Dendritic cell treated with granulocyte-macrophage colony-stimulating factor and Interleukin-4, amounts not matched to agents 40 ng/mL and 50 ng/mL, for 4 days (primary cell): ENCODE measurements around the gene KLHL17.

Experiments used
- H3K27ac Mint-ChIP-seq: one replicate; pipeline ENCODE4 v1.8.0; 2022; ENCODE audit warnings: mild to moderate bottlenecking, mixed read lengths
- H3K27me3 Mint-ChIP-seq: one replicate; pipeline ENCODE4 v1.8.0; 2022; ENCODE audit warnings: mild to moderate bottlenecking, mixed read lengths
- H3K36me3 Mint-ChIP-seq: one replicate; pipeline ENCODE4 v1.8.0; 2022; ENCODE audit warnings: low read depth, mixed read lengths
- H3K4me1 Mint-ChIP-seq: one replicate; pipeline ENCODE4 v1.8.0; 2022; ENCODE audit warnings: low read depth, mixed read lengths
- H3K4me3 Mint-ChIP-seq: one replicate; pipeline ENCODE4 v1.8.0; 2022; ENCODE audit warnings: mild to moderate bottlenecking, moderate library complexity, mixed read lengths
- H3K9me3 Mint-ChIP-seq: one replicate; pipeline ENCODE4 v1.8.0; 2022; ENCODE audit warnings: mixed read lengths
- intact Hi-C: fragments of 100-400 bp; cut with micrococcal nuclease; formaldehyde crosslinking; loops from one replicate; pipeline ENCODE4 v1.15.0; 2022

KLHL17 gene

GRCh38 chr1:959731-960362 lies 537 bp upstream of the KLHL17 start:
- Mint-ChIP-seq H3K4me1 (peaks cover 53% of the 10 kb centered on the region), H3K36me3 (peaks cover 69% of the 10 kb centered on the region), H3K9me3 (no peaks in the 10 kb centered on the region), H3K27ac (peak overlapping the region; percentile 85), H3K4me3 (peak overlapping the region; percentile 94), H3K27me3 (peaks cover 21% of the 10 kb centered on the region)
- intact Hi-C loops = loop anchor here (5.0 kb wide), 1 partner anchor 53 kb away; no protein-coding TSS in a partner anchor

- Mint-ChIP-seq H3K4me1 (peaks cover 53% of the 10 kb centered on the region), H3K27ac (no peak overlapping the region), H3K9me3 (no peaks in the 10 kb centered on the region), H3K4me3 (peak overlapping the region; percentile 64), H3K27me3 (peaks cover 29% of the 10 kb centered on the region), H3K36me3 (peaks cover 65% of the 10 kb centered on the region)
- intact Hi-C loops = no loop called here
These were observed 817 bp downstream of the KLHL17 start for GRCh38 chr1:961132-961669.

- Mint-ChIP-seq H3K4me1 (peaks cover 47% of the 10 kb centered on the region), H3K36me3 (peaks cover 50% of the 10 kb centered on the region), H3K4me3 (peak overlapping the region; percentile 40), H3K27me3 (peaks cover 35% of the 10 kb centered on the region), H3K27ac (no peak overlapping the region), H3K9me3 (no peaks in the 10 kb centered on the region)
- intact Hi-C loops = no loop called here
These were observed 2.3 kb downstream of the KLHL17 start for GRCh38 chr1:962381-963300.

GRCh38 chr1:963301-963651 lies 2.9 kb downstream of the KLHL17 start:
- Mint-ChIP-seq H3K27ac (no peak overlapping the region), H3K4me1 (peaks cover 41% of the 10 kb centered on the region), H3K9me3 (no peaks in the 10 kb centered on the region), H3K4me3 (no peak overlapping the region), H3K36me3 (peaks cover 46% of the 10 kb centered on the region), H3K27me3 (peaks cover 41% of the 10 kb centered on the region)
- intact Hi-C loops = no loop called here

- Mint-ChIP-seq H3K4me1 (peaks cover 36% of the 10 kb centered on the region), H3K27ac (no peak overlapping the region), H3K9me3 (no peaks in the 10 kb centered on the region), H3K36me3 (peaks cover 40% of the 10 kb centered on the region), H3K4me3 (no peak overlapping the region), H3K27me3 (peaks cover 47% of the 10 kb centered on the region)
- intact Hi-C loops = no loop called here
These were observed 3.6 kb downstream of the KLHL17 start for GRCh38 chr1:963746-964525.

GRCh38 chr1:964691-965525 lies 4.5 kb downstream of the KLHL17 start:
- peaks cover 36% of the 10 kb centered on the region for H3K4me1 Mint-ChIP-seq
- peaks cover 48% of the 10 kb centered on the region for H3K27me3 Mint-ChIP-seq
- no peaks in the 10 kb centered on the region for H3K9me3 Mint-ChIP-seq
- peaks cover 37% of the 10 kb centered on the region for H3K36me3 Mint-ChIP-seq
- no peak overlapping the region for H3K4me3 Mint-ChIP-seq
- intact Hi-C loops = no loop called here
- no peak overlapping the region for H3K27ac Mint-ChIP-seq

GRCh38 chr1:965526-966134 lies 5.2 kb downstream of the KLHL17 start:
- peak overlapping the region; percentile 42 for H3K4me3 Mint-ChIP-seq
- no peaks in the 10 kb centered on the region for H3K9me3 Mint-ChIP-seq
- intact Hi-C loops = no loop called here
- peaks cover 36% of the 10 kb centered on the region for H3K4me1 Mint-ChIP-seq
- no peak overlapping the region for H3K27ac Mint-ChIP-seq
- H3K36me3 Mint-ChIP-seq = peaks cover 37% of the 10 kb centered on the region
- H3K27me3 Mint-ChIP-seq = peaks cover 49% of the 10 kb centered on the region

GRCh38 chr1:966135-966703 lies 5.8 kb downstream of the KLHL17 start, which contains the start of gene PLEKHN1:
Gene PLEKHN1 (plus strand): TSS chr1:966482. CDS start chr1:966532, 50 bp downstream.
- Mint-ChIP-seq H3K27me3 (peaks cover 53% of the 10 kb centered on the region), H3K27ac (peak within 1 kb of the TSS; percentile 37), H3K4me1 (peaks cover 36% of the 10 kb centered on the region), H3K9me3 (no peaks in the 10 kb centered on the region), H3K36me3 (peaks cover 37% of the 10 kb centered on the region), H3K4me3 (peak within 1 kb of the TSS; percentile 88)
- intact Hi-C loops = no loop called here

GRCh38 chr1:966704-967300 lies 6.4 kb downstream of the KLHL17 start:
- peak overlapping the region; percentile 88 for H3K4me3 Mint-ChIP-seq
- H3K4me1 Mint-ChIP-seq = peaks cover 31% of the 10 kb centered on the region
- peak overlapping the region; percentile 37 for H3K27ac Mint-ChIP-seq
- H3K9me3 Mint-ChIP-seq = no peaks in the 10 kb centered on the region
- intact Hi-C loops = no loop called here
- peaks cover 53% of the 10 kb centered on the region for H3K27me3 Mint-ChIP-seq
- H3K36me3 Mint-ChIP-seq = peaks cover 36% of the 10 kb centered on the region

GRCh38 chr1:967466-968343 lies 7.3 kb downstream of the KLHL17 start:
- Mint-ChIP-seq H3K4me1 (peaks cover 23% of the 10 kb centered on the region), H3K27ac (no peak overlapping the region), H3K36me3 (peaks cover 27% of the 10 kb centered on the region), H3K9me3 (no peaks in the 10 kb centered on the region), H3K4me3 (no peak overlapping the region), H3K27me3 (peaks cover 57% of the 10 kb centered on the region)
- intact Hi-C loops = no loop called here

GRCh38 chr1:969260-969855 lies 9.0 kb downstream of the KLHL17 start:
- no peak overlapping the region for H3K27ac Mint-ChIP-seq
- no peaks in the 10 kb centered on the region for H3K9me3 Mint-ChIP-seq
- no peak overlapping the region for H3K4me3 Mint-ChIP-seq
- peaks cover 10% of the 10 kb centered on the region for H3K36me3 Mint-ChIP-seq
- peaks cover 69% of the 10 kb centered on the region for H3K27me3 Mint-ChIP-seq
- H3K4me1 Mint-ChIP-seq = peaks cover 23% of the 10 kb centered on the region
- intact Hi-C loops = no loop called here
